H9 (cell line): ENCODE results near the gene CAMKV. TPM values are rescaled to one million over a fixed set of nuclear protein-coding genes. Genes with fewer than 3 reads are reported as not detected.

Experiments
- DNase-seq: peaks from one replicate; pipeline ENCODE4 v3.0.0-alpha.2; 2017
- H2AFZ ChIP-seq: one replicate; pipeline ENCODE4 v1.6.1; 2013; ENCODE audit warnings: mild to moderate bottlenecking, low read length, control low read depth, moderate library complexity
- H2AK5ac ChIP-seq: 2 replicates; pipeline ENCODE4 v1.6.1; 2013; ENCODE audit warnings: low read length, control low read depth, mixed read lengths; ENCODE audit not compliant: insufficient read length
- H2BK120ac ChIP-seq: one replicate; pipeline ENCODE4 v1.6.1; 2013; ENCODE audit warnings: low read depth, mild to moderate bottlenecking, low read length, control low read depth, inconsistent platforms; ENCODE audit not compliant: poor library complexity, severe bottlenecking
- H2BK12ac ChIP-seq: 2 replicates; pipeline ENCODE4 v1.6.1; 2013; ENCODE audit warnings: low read length, control low read depth, mixed read lengths, low read depth; ENCODE audit not compliant: insufficient read length
- H2BK15ac ChIP-seq: 2 replicates; pipeline ENCODE4 v1.6.1; 2013; ENCODE audit warnings: low read depth, low read length, control low read depth
- H2BK20ac ChIP-seq: one replicate; pipeline ENCODE4 v1.6.1; 2013; ENCODE audit warnings: low read depth, mild to moderate bottlenecking, low read length, control low read depth, inconsistent platforms; ENCODE audit not compliant: poor library complexity, severe bottlenecking
- H2BK5ac ChIP-seq: 2 replicates; pipeline ENCODE4 v1.6.1; 2013; ENCODE audit warnings: low read length, control low read depth, mixed read lengths; ENCODE audit not compliant: insufficient read length
- H3K14ac ChIP-seq: 2 replicates; pipeline ENCODE4 v1.6.1; 2013; ENCODE audit warnings: low read length, control low read depth; ENCODE audit not compliant: insufficient read depth
- H3K18ac ChIP-seq: 2 replicates; pipeline ENCODE4 v1.6.1; 2013; ENCODE audit warnings: low read depth, mild to moderate bottlenecking, mixed read lengths, low read length, control low read depth; ENCODE audit not compliant: insufficient read length
- H3K23ac ChIP-seq: 2 replicates; pipeline ENCODE4 v1.6.1; 2013; ENCODE audit warnings: low read length, control low read depth, mixed read lengths, low read depth; ENCODE audit not compliant: insufficient read length
- H3K23me2 ChIP-seq: 2 replicates; pipeline ENCODE4 v1.6.1; 2013; ENCODE audit warnings: low read depth, mild to moderate bottlenecking, mixed read lengths, low read length, control low read depth; ENCODE audit not compliant: insufficient read length, poor library complexity, severe bottlenecking
- H3K27ac ChIP-seq: 2 replicates; pipeline ENCODE4 v1.5.1; 2013; ENCODE audit warnings: low read length, control low read depth, mixed read lengths, low read depth; ENCODE audit not compliant: insufficient read length
- H3K27me3 ChIP-seq: 2 replicates; pipeline ENCODE4 v1.6.1; 2013; ENCODE audit warnings: low read length, control low read depth, inconsistent platforms; ENCODE audit not compliant: insufficient read depth
- H3K4ac ChIP-seq: 2 replicates; pipeline ENCODE4 v1.6.1; 2013; ENCODE audit warnings: low read depth, mild to moderate bottlenecking, control low read depth, inconsistent platforms, low read length, moderate library complexity
- H3K4me1 ChIP-seq: 2 replicates; pipeline ENCODE4 v1.6.1; 2013; ENCODE audit warnings: low read length, control low read depth, inconsistent platforms; ENCODE audit not compliant: insufficient read depth
- H3K4me2 ChIP-seq: 2 replicates; pipeline ENCODE4 v1.6.1; 2013; ENCODE audit warnings: low read length, control low read depth, mixed read lengths; ENCODE audit not compliant: insufficient read length, insufficient read depth
- H3K56ac ChIP-seq: 2 replicates; pipeline ENCODE4 v1.6.1; 2013; ENCODE audit warnings: low read depth, mild to moderate bottlenecking, mixed read lengths, low read length, control low read depth; ENCODE audit not compliant: insufficient read length
- H3K79me1 ChIP-seq: 2 replicates; pipeline ENCODE4 v1.6.1; 2013; ENCODE audit warnings: low read depth, mild to moderate bottlenecking, moderate library complexity, low read length, control low read depth, inconsistent platforms; ENCODE audit not compliant: insufficient read depth, poor library complexity, severe bottlenecking
- H3K79me2 ChIP-seq: 2 replicates; pipeline ENCODE4 v1.6.1; 2013; ENCODE audit warnings: low read length, control low read depth, inconsistent platforms; ENCODE audit not compliant: insufficient read depth
- H3K9ac ChIP-seq: 2 replicates; pipeline ENCODE4 v1.6.1; 2013; ENCODE audit warnings: low read length, control low read depth, mixed read lengths; ENCODE audit not compliant: insufficient read length; ENCODE audit errors: extremely low read depth
- H3K9me3 ChIP-seq: one replicate; pipeline ENCODE4 v1.6.1; 2013; ENCODE audit warnings: low read depth, low read length, inconsistent platforms; ENCODE audit not compliant: control insufficient read depth
- H3T11ph ChIP-seq: one replicate; pipeline ENCODE4 v1.6.1; 2013; ENCODE audit warnings: mild to moderate bottlenecking, low read length, control low read depth, inconsistent platforms
- H4K20me1 ChIP-seq: one replicate; pipeline ENCODE4 v1.6.1; 2013; ENCODE audit not compliant: control insufficient read depth, insufficient read length, insufficient read depth
- H4K5ac ChIP-seq: 2 replicates; pipeline ENCODE4 v1.6.1; 2013; ENCODE audit warnings: low read depth, mild to moderate bottlenecking, mixed read lengths, low read length, control low read depth; ENCODE audit not compliant: insufficient read length
- H4K8ac ChIP-seq: replicated peaks from 2 replicates; pipeline ENCODE4 v1.6.1; 2013; ENCODE audit warnings: low read length, control low read depth, mixed read lengths, low read depth; ENCODE audit not compliant: insufficient read length
- H4K91ac ChIP-seq: 2 replicates; pipeline ENCODE4 v1.6.1; 2013; ENCODE audit warnings: low read depth, mild to moderate bottlenecking, moderate library complexity, mixed read lengths, low read length, control low read depth; ENCODE audit not compliant: insufficient read length
- H3K27ac Mint-ChIP-seq, 3 experiments: 2 replicates in 2 of 3; 3 replicates in 1 of 3; pipeline ENCODE4 v1.8.0; 2020 to 2021; ENCODE audit warnings: mixed read lengths in 3 of 3, mild to moderate bottlenecking in 1 of 3, moderate library complexity in 1 of 3
- H3K27me3 Mint-ChIP-seq: 2 replicates; pipeline ENCODE4 v1.8.0; 2021; ENCODE audit warnings: low read depth, mild to moderate bottlenecking, moderate library complexity, mixed read lengths
- H3K36me3 Mint-ChIP-seq, 3 experiments: 2 replicates in 2 of 3; 3 replicates in 1 of 3; pipeline ENCODE4 v1.8.0; 2020 to 2021; ENCODE audit warnings: low read depth in 3 of 3, mixed read lengths in 3 of 3; ENCODE audit not compliant: insufficient read depth in 1 of 3
- H3K4me1 Mint-ChIP-seq, 2 experiments: 2 replicates each; pipeline ENCODE4 v1.8.0; 2020; ENCODE audit warnings: mixed read lengths in 2 of 2
- H3K4me3 Mint-ChIP-seq, 2 experiments: 2 replicates in 1 of 2; 3 replicates in 1 of 2; pipeline ENCODE4 v1.8.0; 2020 to 2021; ENCODE audit warnings: mild to moderate bottlenecking in 2 of 2, mixed read lengths in 2 of 2, moderate library complexity in 1 of 2
- H3K9me3 Mint-ChIP-seq, 2 experiments: 2 replicates in 1 of 2; 3 replicates in 1 of 2; pipeline ENCODE4 v1.8.0; 2020; ENCODE audit warnings: mild to moderate bottlenecking in 2 of 2, mixed read lengths in 2 of 2, moderate library complexity in 1 of 2
- CTCF ChIP-seq: fragments of 200-600 bp; sonication (generic); conservative IDR thresholded peaks from 3 replicates; pipeline ENCODE4 v1.8.0; 2021; ENCODE audit warnings: antibody characterized with exemption, mild to moderate bottlenecking
- WGBS: extraction: QIAGEN DNeasy Blood & Tissue Kit; methylation state at CpG from one replicate; pipeline ENCODE4 v1.1.7; 2013; ENCODE audit warnings: missing lambda C conversion rate, low lambda C conversion rate, mixed read lengths; ENCODE audit not compliant: insufficient read length; ENCODE audit errors: extremely low coverage; 5-methylcytosine and 5-hydroxymethylcytosine counted together
- total RNA-seq: library from RNA; stranded (reverse); gene quantifications from 2 replicates; pipeline ENCODE4 v1.2.1, GENCODE V29; 2021

Gene CAMKV
- total RNA-seq, 1 experiment from 2014 or later = 54.2 TPM

- no peak overlapping the region for H3K4me3 Mint-ChIP-seq
- no peaks in the 10 kb centered on the region for H3K23me2 ChIP-seq
- no peaks in the 10 kb centered on the region for H3K9me3 ChIP-seq
- WGBS = no CpG with 5 or more reads among the region's 5 CpGs
- no peak overlapping the region for H2BK15ac ChIP-seq
- no peak overlapping the region for H2BK12ac ChIP-seq
- H3K4me2 ChIP-seq = no peak overlapping the region
- no peaks in the 10 kb centered on the region for H3K4me1 ChIP-seq
- no peak overlapping the region for H2BK20ac ChIP-seq
- H2BK5ac ChIP-seq = no peak overlapping the region
- no peaks in the 10 kb centered on the region for H3K27me3 Mint-ChIP-seq
- no peak overlapping the region for H3K27ac Mint-ChIP-seq
- TF ChIP-seq CTCF = no peak
- peaks cover 3% of the 10 kb centered on the region in 2 experiments; a peak in 3 of 4 replicates for H3K4me1 Mint-ChIP-seq
- H2AK5ac ChIP-seq = no peak overlapping the region
- H3K36me3 Mint-ChIP-seq = peaks cover 0 to 5% (median 3%) of the 10 kb centered on the region in 3 experiments; a peak in 2 of 7 replicates
- H3K14ac ChIP-seq = no peak overlapping the region; the same call in 1 of the 2 replicates
- H3K4ac ChIP-seq = no peak overlapping the region
- no peak for DNase-seq
- H3K27me3 ChIP-seq = no peaks in the 10 kb centered on the region
- H4K8ac ChIP-seq = no peak overlapping the region
- no peaks in the 10 kb centered on the region for H3K9me3 Mint-ChIP-seq
- no peak overlapping the region for H4K91ac ChIP-seq
- H3K23ac ChIP-seq = no peak overlapping the region
- H2AFZ ChIP-seq = no peak overlapping the region
- H2BK120ac ChIP-seq = no peak overlapping the region
- no peak overlapping the region for H4K5ac ChIP-seq
- no peak overlapping the region for H3K18ac ChIP-seq
- no peak overlapping the region for H3T11ph ChIP-seq
- H3K79me2 ChIP-seq = no peaks in the 10 kb centered on the region
- no peak overlapping the region for H3K56ac ChIP-seq
- H3K27ac ChIP-seq = no peak overlapping the region
- no peaks in the 10 kb centered on the region for H3K79me1 ChIP-seq
- H3K9ac ChIP-seq = no peak overlapping the region
- peaks cover 5% of the 10 kb centered on the region for H4K20me1 ChIP-seq
Observed at GRCh38 chr3:49896345-49896744, 26.6 kb upstream of the CAMKV start.
